GM10847 (cell line): Measurements from ENCODE around the gene APOBEC3B.

Experiments
- POLR2A ChIP-seq: IDR thresholded peaks from 2 replicates; pipeline ENCODE4 v1.6.1; 2011; ENCODE audit not compliant: insufficient read length; ENCODE audit errors: extremely low read depth

Gene APOBEC3B

DNA sequence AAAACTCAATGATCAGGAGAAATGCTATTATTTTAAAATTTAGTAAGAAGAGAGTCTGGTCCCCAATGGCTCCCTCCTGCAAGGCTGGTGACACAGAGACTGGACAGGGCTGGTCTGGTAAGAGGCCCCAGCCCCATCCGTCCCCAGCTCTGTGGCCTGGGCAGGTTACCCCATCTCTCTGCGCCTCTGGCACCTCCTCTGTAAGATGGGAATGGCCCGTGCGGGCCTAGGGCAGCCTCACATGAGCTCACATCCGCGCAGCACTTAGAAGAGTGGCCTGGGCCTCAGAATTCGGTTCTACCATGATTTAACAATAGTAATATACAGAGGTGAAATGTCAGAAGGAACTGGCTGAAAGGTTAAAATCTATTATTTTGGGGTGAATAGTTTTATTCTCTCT is 59.8 kb downstream of the APOBEC3B start:
- no peak for TF ChIP-seq POLR2A
